ENCODE data around the gene HNRNPL. TPM values are rescaled to one million over a fixed set of nuclear protein-coding genes. Genes with fewer than 3 reads are reported as not detected.

Gene HNRNPL
- total RNA-seq, 1 experiment from 2014 or later: 642 TPM

- no peak for TF ChIP-seq CTCF (conservative IDR thresholded peaks at IDR 0.05; ENCODE audit: low read depth, low read length)
- no peak for TF ChIP-seq EZH2 (IDR thresholded peaks at IDR 0.05; ENCODE audit: borderline replicate concordance, low read depth, low read length, poor library complexity, severe bottlenecking)
- H3K27ac ChIP-seq (ENCODE audit: low read depth, low read length, poor library complexity, severe bottlenecking): no peak overlapping the region
- no peak for DNase-seq (ENCODE audit: low spot score)
- no peak overlapping the region for H3K4me3 ChIP-seq (ENCODE audit: low read depth, low read length, poor library complexity, severe bottlenecking)
- no peaks in the 10 kb centered on the region for H3K27me3 ChIP-seq (replicated peaks; ENCODE audit: insufficient read depth, low read depth, low read length, poor library complexity)
- H3K36me3 ChIP-seq (ENCODE audit: insufficient read depth, low read length, poor library complexity, severe bottlenecking): no peaks in the 10 kb centered on the region
- ChIA-PET CTCF (no interaction called here), POLR2A (ENCODE audit: low non-redundant PET) (no interaction called here)
- no peaks in the 10 kb centered on the region for H3K9me3 ChIP-seq (ENCODE audit: low read depth, low read length, poor library complexity, severe bottlenecking)
- no peaks in the 10 kb centered on the region for H3K4me1 ChIP-seq (ENCODE audit: insufficient read depth, low read length, poor library complexity, severe bottlenecking)
- intact Hi-C loops (cut with micrococcal nuclease; ENCODE audit: unreplicated experiment): no loop called here
- BruUV-seq (replicated peaks): no TSS peak
Measured at GRCh38 chr19:38803543-38803942, 46.2 kb downstream of the HNRNPL start.

GRCh38 chr19:38801359-38802095 is 48.3 kb downstream of the HNRNPL start:
- TF ChIP-seq CTCF (conservative IDR thresholded peaks at IDR 0.05; ENCODE audit: low read depth, low read length) (no peak), EZH2 (IDR thresholded peaks at IDR 0.05; ENCODE audit: borderline replicate concordance, low read depth, low read length, poor library complexity, severe bottlenecking) (no peak)
- no TSS peak for BruUV-seq (replicated peaks)
- Histone ChIP-seq H3K4me3 (ENCODE audit: low read depth, low read length, poor library complexity, severe bottlenecking) (no peak overlapping the region), H3K27ac (ENCODE audit: low read depth, low read length, poor library complexity, severe bottlenecking) (no peak overlapping the region), H3K9me3 (ENCODE audit: low read depth, low read length, poor library complexity, severe bottlenecking) (no peaks in the 10 kb centered on the region), H3K36me3 (ENCODE audit: insufficient read depth, low read length, poor library complexity, severe bottlenecking) (no peaks in the 10 kb centered on the region), H3K4me1 (ENCODE audit: insufficient read depth, low read length, poor library complexity, severe bottlenecking) (no peaks in the 10 kb centered on the region), H3K27me3 (replicated peaks; ENCODE audit: insufficient read depth, low read depth, low read length, poor library complexity) (no peaks in the 10 kb centered on the region)
- CTCF ChIA-PET: interaction anchor here (0.9 kb wide), 1 partner anchor 399 kb away, joined by 4 read pairs; the partner anchor contains the start of gene FAM98C
- intact Hi-C loops (cut with micrococcal nuclease; ENCODE audit: unreplicated experiment): no loop called here
- POLR2A ChIA-PET (ENCODE audit: low non-redundant PET): no interaction called here
- no peak for DNase-seq (ENCODE audit: low spot score)

GRCh38 chr19:38800577-38801347 is 49.0 kb downstream of the HNRNPL start:
- no peak for DNase-seq (ENCODE audit: low spot score)
- ChIA-PET CTCF (no interaction called here), POLR2A (ENCODE audit: low non-redundant PET) (no interaction called here)
- Histone ChIP-seq H3K36me3 (ENCODE audit: insufficient read depth, low read length, poor library complexity, severe bottlenecking) (no peaks in the 10 kb centered on the region), H3K27me3 (replicated peaks; ENCODE audit: insufficient read depth, low read depth, low read length, poor library complexity) (no peaks in the 10 kb centered on the region), H3K4me1 (ENCODE audit: insufficient read depth, low read length, poor library complexity, severe bottlenecking) (no peaks in the 10 kb centered on the region), H3K27ac (ENCODE audit: low read depth, low read length, poor library complexity, severe bottlenecking) (no peak overlapping the region), H3K9me3 (ENCODE audit: low read depth, low read length, poor library complexity, severe bottlenecking) (no peaks in the 10 kb centered on the region), H3K4me3 (ENCODE audit: low read depth, low read length, poor library complexity, severe bottlenecking) (no peak overlapping the region)
- intact Hi-C loops (cut with micrococcal nuclease; ENCODE audit: unreplicated experiment): no loop called here
- no TSS peak for BruUV-seq (replicated peaks)
- TF ChIP-seq CTCF (conservative IDR thresholded peaks at IDR 0.05; ENCODE audit: low read depth, low read length) (no peak), EZH2 (IDR thresholded peaks at IDR 0.05; ENCODE audit: borderline replicate concordance, low read depth, low read length, poor library complexity, severe bottlenecking) (no peak)

All from A673 (cell line).